HG02970 (cell line): Measurements from ENCODE around the gene ADD1.
"Not testable (repeated sequence)": the region's sequence is repeated elsewhere in the genome, so short reads cannot be mapped to it uniquely, and the experiment has no call there.

ENCODE experiments used
- ATAC-seq: cut with Tn5 transposase; IDR thresholded peaks from one replicate; pipeline ENCODE4 v1.9.1; 2021; ENCODE audit warnings: mild to moderate bottlenecking, moderate library complexity, moderate number of reproducible peaks; ENCODE audit not compliant: unreplicated experiment, low FRiP score

The ADD1 gene

DNA sequence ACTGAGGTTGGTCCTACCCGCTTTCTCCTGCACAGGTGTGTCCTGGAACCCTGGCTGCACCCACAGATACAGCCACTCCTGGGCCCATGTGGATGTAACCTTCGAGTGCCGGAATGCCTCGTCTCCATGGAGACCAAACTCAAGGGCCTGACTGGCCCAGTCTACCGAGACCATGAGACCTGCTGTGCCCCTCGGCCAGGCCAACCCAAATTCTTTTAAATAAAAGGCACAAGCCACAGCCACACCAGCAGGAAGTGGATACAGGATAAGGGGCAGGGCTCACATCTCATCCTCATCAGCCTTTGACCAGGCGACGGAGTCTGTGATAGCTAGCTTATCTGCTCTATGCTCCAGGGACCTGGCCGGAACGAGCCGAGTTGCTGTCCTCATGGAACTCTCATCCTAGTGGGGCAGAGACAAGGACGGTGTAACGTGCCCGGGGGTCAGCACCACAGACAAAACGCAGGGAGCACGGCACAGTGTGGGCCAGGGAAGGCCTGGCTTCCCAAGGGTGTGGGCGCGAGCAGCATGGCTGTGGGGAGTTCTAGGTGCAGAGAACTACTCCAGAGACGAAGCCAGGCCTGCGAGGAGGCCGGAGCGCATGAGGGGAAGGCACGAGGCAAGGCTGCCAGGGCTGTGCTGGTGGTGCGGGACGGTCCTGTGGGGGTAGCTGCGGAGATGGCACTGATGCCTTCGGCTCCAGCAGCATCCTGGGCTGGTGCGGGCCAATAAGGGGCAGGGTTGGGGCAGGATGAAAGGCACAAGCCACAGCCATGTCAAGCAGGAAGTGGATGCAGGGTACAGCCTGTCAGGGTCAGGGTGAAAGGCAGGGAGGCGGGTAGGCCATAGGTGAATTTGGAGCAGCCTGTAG is 96.9 kb downstream of the ADD1 start:
- ATAC-seq = no peak

DNA sequence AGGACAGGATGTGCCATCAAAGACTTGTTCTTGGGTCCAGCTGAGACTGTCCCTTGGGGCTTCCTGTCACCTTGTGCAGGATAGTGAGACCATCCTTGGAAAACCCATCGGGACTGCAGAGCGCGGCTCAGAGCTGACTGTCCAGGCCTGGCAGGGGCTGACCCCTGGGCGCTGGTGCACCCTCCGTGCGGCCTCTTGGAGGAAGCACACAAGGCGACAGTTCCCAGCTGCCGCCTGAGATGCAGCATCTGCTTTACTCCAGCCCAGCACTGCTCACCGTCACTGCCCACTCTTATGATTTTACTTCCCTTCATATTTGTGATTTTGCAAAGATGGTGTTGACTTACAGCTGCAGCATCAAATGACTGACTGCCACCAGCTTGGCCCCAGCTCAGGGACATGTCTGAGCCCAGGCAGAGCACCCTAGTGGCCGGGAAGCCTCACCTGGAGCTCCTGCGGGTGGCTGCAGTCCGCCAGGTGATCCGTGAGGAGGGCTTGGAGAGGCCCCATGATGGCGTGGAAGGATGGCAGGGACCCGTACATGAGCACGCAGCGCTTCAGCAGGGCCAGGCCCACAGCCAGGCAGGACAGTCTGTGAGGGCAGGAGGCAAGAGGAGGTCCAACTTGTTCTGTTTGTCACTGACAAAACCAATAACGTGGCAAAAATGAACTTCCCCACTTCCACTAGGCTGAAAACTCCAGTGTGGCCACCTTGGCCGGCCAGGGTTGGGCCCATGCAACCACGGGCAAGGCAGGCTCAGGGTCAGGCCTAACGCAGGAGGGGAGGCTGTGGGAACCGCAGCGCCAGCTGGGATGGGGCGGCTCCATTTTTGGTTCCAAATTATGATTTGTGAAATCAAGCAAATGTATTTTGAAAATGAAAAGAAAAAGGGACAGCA is 97.7 kb downstream of the ADD1 start:
- no peak for ATAC-seq

DNA sequence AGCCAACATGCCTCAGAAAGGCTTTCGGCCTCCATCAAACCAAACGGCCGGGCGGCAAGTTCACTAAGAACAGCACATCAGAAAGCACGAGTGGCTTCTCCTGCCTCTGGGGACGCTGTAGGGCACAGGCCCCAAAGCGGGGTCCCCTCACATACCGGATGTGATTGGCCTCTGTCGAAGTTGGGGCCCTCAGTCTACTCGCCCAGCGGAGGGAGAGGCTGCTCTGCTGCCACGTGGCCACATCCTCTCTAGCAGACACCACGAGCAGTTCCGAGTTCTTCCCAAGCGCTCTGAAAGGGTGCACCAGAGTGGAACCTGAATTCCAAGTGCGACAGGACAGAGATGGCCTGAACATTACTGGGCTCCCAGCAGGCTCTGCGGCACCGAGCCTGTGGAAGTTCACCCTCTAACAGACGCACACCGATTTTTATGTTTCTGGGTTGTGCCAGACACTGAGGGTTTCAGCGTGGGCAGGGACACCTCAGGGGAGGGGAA is 98.4 kb downstream of the ADD1 start:
- ATAC-seq = no peak

DNA sequence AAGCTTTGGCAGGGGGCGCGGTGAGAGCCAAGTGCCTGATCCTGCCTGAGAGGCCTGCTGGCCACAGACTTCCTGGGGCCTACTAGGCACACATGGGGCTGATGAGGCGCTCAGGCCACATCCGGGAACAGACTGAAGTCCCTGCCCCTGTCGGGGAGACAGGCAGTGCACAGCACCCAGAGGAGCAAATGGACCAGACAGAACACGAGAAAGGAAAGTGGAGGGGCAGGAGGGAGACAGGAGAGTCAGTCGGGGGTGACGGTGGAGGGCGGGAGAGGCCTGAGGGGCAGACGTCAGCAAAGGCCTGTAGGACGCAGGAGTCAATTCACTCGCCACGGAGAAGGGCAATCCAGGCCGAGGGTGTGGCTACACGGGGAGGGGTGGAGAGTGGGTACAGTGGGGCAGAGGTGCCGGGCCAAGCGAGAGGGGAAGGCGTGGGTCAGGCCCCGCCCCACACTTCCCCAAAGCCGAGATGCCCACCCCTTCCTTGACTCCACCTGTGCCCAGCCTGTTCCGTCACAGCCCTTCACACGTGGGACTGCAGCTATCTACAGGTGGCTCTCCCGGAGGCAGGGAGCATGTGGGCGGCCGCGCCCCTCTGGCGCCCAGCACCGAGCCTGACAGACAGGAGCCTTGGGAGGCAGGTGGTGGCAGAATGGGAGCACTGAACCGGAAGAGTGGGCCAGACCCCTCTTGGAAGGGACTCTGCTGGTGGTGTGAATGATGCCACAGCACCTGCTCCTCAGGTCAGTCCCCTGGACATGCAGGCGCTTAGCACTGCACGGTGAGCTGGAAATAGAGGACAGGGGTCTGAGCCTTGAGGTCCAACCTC is 99.1 kb downstream of the ADD1 start:
- ATAC-seq = no peak

DNA sequence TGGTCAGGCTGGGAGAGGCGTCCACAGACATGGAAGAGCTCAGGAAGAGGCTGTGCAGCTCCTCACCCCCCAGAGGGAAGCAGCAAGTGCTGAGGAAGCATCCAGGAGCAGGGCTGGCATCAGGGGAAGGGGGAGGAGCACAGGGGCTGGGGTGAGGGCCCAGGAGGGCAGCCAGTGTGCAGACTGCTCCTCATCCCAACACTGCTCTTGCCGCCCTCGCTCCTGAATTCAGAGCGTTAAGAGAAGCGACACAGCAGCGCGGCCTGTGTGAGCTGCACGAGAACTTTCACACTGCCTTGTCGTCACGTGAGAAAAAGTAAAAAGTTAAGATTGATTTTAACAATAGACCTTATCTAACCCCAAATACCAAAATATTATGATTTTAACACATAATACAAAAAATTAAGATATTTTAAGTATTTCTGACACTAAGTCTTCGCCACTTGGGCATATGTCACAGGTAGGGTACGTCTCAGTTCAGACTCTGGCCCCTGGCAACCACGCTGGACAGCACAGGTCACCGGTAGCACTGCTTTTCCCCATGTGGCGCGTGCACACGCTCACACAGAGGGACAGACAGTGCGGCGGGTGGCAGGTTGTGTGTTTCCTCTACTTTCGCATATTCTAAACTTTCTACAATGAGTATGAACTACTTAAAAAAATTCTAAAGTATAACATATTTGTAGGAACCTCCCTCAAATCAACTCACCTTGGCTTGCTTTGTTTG is 99.9 kb downstream of the ADD1 start:
- ATAC-seq = no peak

DNA sequence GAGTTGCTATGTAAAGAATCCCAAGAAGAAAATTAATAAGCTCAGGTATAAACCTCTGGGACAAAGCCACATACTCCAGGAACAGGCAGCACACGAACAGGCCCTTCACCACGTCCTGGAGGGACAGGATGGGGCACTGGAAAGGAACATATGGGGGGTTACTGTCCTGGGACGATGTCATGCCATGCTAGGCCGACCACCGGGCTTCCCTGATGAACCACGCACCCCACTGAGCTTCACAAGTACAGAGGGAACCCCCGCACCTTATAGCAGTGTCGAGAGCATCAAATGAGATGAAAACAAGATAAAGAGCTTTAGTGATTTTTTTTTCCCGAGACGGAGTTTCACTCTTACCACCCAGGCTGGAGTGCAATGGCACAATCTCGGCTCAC is 100.4 kb downstream of the ADD1 start:
- ATAC-seq = no peak

DNA sequence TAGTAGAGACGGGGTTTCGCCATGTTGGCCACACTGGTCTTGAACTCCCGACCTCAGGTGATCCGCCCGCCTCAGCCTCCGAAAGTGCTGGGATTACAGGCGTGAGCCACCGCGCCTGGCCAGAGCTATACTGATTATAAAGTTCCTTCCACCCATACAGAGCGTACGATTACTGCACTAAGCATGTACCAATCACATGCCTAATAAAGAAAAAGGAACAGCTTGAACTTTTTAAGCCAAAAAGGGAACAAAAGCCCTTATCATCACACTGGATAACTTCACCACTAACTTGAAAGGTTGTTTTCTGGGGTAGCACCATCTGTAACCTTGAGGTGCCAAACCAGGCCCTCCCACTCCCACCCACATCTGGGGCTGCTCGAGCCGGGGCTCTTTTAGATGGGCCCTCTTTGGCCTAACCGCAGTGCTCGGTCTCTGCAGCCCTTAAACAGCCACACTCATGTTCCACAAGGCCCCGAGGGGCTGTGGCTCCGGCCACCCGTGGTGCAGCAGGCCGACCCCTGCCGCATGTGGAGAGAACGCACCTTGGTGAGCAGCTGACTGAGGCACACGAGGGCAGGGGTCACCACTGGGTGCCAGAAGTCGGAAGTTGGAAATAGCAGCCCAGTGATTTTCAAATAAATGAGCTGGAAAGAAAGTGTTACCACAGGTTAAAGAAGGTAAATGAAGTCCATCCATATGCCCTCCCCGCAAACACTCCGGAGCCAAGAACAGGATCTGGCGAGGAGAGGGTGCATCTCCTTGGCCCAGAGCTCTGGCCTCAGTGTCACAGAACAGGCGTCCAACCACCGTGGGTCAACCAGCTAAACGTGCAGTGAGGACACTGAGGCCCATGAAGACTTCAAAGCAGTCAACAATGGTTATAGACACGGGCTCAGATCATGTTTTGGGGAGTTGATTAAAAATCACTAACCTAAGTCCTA is 101.2 kb downstream of the ADD1 start:
- no peak for ATAC-seq

DNA sequence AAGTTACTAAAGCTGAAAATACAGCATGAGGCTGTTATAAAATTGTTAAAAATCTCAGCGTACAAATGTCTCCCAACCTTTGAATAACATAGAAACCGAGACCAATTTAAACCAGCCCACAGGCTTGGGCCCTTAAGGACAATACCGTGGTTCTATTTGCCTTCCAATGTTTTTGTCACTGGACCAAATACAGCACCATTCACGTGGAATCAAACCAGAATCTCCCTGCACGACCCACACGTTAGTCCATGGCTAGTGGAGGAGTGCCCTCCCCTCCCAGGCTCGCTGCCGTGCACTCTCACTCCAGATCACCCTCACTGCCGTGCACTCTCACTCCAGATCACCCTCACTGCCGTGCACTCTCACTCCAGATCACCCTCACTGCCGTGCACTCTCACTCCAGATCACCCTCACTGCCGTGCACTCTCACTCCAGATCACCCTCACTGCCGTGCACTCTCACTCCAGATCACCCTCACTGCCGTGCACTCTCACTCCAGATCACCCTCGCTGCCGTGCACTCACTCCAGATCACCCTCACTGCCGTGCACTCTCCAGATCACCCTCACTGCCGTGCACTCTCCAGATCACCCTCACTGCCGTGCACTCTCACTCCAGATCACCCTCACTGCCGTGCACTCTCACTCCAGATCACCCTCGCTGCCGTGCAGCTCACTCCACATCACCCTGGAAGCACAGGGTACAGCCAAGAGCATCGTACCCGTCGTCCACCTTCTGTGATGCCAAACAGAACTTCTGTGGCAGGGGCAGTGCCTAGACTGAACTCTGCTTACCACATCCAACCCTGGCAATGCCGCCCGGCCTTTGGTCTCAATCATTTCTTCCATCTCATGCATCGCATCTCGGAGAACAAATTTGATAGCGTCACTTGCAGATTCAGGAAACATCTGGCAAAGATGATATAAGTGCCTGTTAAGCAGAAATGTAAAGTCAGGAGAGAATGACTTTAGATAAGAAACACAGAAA is 102.3 kb downstream of the ADD1 start:
- ATAC-seq = not testable (repeated sequence)

DNA sequence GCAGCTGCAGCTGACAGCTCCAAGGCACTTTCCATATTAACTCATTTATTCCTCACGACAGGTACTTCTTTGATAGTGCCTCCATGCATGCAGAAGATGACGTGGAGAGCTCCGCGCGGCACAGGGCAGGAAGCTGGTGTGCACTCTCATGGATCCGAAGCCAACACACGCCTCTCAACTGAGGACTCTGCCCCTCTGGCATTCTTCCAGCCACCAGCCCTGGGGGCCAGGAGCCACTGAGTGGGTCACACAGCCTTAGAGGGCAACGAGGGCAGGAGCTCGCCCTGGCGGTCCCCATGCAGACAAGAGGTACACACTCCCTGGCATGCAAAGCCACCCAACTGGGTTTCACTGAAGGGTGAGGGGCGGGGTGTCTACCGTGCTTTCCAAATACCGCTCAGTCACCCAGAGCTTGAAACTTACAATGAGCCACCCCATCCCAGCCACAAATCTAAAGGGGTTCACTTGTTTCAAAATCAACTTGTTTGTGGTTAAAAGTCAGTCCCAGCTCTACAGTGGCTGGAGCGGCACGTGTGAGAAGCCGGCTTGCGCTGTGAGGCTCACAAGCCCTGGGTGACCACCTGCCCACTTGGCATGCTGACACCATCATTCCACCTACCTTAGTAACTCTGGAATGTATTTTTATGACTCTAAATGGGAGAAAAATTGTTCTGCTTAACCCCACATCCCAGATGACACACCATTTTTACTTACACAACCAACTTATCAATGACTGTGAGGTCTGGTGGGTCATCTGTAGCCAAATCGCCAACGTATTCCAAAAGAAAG is 103.4 kb downstream of the ADD1 start:
- no peak for ATAC-seq

DNA sequence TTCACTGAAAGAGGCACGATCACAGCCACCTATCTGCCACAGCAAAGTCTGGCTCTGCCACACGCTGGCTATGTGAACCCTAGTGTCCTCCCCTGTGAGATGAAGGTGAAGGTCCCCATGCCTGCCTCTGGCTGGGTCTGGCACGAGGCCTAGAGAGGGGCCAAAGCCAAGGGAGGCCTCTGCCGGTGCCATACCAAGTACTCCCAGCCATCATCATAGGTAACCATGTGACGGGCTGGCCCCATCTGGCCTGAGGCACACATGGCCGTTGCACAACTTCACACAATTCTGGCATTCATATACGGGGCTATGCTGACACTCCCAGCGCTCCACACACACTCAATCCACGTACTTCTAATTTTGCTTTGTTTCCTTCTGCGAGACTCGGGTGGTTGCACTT is 104.3 kb downstream of the ADD1 start:
- no peak for ATAC-seq

DNA sequence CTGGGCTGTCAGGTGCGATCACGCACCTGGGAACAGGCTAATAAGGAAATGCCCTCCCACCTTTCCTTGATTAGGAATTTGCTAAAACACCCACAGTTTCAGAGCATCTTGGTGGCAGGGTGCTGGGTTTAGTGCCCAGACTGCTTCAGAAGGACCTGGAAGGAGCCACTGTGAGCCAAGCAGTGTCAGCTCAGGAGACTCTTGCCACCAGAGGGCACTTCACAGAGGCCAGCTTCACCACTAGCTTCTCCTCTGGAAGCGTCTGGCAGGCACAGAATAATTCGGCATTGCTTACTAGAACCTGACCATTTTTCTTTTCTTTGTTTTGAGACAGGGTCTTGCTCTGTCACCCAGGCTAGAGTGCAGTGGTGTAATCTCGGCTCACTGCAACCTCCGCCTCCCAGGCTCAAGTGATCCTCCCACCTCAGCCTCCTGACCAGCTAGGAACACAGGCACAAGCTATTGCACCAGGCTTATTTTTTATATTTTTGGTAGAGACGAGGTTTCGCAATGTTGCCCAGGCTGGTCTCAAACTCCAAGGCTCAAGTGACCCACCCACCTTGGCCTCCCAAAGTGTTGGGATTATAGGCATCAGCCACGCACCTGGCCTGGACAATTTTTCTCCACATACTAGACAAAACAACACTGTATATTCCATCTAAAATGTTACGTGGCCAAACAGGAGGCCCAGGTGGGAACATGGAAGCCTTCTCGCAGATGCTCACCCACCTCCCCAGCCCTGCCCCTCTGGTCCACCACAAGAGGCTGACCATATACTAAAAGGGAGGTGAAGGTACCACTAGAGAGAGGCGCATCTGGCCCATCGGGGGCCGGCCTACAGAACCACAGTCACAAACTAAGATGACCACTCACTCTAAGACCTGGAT is 105.5 kb downstream of the ADD1 start:
- no peak for ATAC-seq

DNA sequence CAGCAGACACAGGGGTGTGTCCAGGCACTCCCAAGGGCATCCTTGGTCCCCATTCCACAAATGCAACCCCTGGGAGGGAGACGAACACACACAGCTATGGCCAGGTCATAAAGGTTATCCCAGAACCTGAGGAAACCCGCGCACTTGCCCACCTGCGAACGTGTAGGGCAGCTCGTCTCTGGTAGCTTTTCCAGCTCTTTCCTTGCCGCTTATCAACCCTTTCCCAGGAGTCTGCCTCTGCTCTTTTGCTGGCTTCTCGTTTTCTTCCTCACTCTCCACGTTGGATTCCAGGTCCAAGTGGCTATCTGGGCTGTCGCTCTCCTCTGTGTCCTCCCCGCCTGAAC is 106.1 kb downstream of the ADD1 start:
- no peak for ATAC-seq

DNA sequence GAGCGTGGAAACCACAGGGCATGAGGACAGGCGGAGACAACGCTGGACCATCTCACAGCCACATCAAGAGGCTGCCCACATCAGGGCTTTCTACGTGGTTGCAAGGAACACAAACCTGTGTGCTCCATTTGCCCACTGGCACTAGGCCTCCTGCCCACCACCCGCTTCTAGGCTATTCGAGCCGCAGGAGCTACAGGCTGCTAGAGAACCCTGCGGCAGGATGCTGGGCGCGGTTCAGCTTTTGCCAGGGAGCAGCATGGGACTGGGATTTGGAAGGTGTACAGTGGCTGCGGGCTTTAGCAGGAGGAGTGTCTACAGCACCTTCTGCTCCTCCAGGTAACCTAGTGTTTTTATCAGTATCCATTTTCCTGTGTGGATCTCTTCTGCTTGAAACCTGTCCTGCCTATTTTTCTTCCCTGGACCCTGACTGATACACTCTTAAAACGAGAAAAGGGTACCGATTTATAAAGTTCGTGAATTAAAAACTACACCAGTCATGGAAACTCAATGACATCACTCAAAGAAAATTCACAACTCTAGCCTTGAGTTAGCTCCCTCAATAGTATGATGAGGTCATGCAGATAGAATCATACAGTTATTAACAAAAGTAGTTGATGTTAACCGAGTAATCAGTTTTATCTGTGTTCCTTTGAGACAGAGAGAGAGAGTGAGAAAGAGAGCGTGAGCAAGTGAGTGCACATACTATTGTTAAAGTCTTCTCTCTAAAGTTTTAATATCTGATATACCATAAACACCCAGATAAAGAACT is 106.8 kb downstream of the ADD1 start:
- no peak for ATAC-seq

DNA sequence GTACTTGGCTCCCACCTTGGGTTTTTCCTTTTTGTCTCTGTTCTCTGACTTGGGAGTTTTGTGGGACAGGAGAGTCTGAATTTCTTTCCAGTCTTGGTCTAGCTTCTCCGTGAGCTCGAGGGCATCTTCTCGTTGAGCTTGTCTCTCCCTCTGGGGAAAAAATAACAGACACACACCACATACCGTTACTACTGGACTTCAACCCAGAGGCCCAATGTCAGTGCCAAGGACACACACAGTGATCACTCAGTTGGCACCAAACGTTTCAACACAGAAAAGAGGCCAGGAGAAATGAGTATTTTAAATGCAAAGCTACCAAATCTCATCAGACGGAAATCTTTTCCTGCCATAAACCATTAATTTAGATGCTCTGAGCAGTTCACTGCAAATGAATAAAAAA is 109.9 kb downstream of the ADD1 start:
- ATAC-seq = no peak
